ENCODE data around the gene NR6A1.

NR6A1 gene

GRCh38 chr9:124688238-124688904 lies 82.7 kb downstream of the NR6A1 start:
- no peak for TF ChIP-seq CTCF (IDR thresholded peaks at IDR 0.05; ENCODE audit: unreplicated experiment in 3 of 3)
- H3K9me3 Mint-ChIP-seq = no peaks in the 10 kb centered on the region
- no peak overlapping the region for H3K4me3 Mint-ChIP-seq
- peaks cover 9% of the 10 kb centered on the region for H3K4me1 Mint-ChIP-seq
- H3K27me3 Mint-ChIP-seq (ENCODE audit: low read depth) = no peaks in the 10 kb centered on the region
- peaks cover 53% of the 10 kb centered on the region for H3K36me3 Mint-ChIP-seq (ENCODE audit: low read depth)
- no peak overlapping the region for H3K27ac Mint-ChIP-seq

DNA sequence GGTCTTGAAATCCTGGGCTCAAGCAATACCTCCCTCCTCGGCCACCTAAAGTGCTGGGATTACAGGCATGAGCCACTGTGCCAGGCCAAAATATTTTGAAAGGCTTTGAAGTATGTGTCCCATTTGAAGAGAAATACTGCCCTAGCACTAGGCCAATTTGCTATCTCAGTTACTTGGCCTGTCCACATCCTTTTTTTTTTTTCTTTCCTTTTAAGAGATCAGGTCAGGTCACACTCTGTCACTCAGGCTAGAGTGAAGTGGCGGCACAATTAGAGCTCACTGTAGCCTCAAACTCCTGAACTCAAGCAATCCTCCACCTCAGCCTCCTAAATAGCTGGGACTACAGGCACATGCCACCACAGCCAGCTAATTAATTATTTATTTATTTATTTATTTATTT lies 84.2 kb downstream of the NR6A1 start:
- no peak for TF ChIP-seq CTCF (IDR thresholded peaks at IDR 0.05; ENCODE audit: unreplicated experiment in 3 of 3)
- peaks cover 59% of the 10 kb centered on the region for H3K36me3 Mint-ChIP-seq (ENCODE audit: low read depth)
- H3K4me3 Mint-ChIP-seq = no peak overlapping the region
- H3K27me3 Mint-ChIP-seq (ENCODE audit: low read depth) = no peaks in the 10 kb centered on the region
- no peaks in the 10 kb centered on the region for H3K9me3 Mint-ChIP-seq
- peaks cover 9% of the 10 kb centered on the region for H3K4me1 Mint-ChIP-seq
- H3K27ac Mint-ChIP-seq = no peak overlapping the region

GRCh38 chr9:124685217-124685616 lies 85.9 kb downstream of the NR6A1 start:
- Mint-ChIP-seq H3K27ac (no peak overlapping the region), H3K4me1 (peaks cover 9% of the 10 kb centered on the region), H3K9me3 (no peaks in the 10 kb centered on the region), H3K36me3 (ENCODE audit: low read depth) (peaks cover 62% of the 10 kb centered on the region), H3K27me3 (ENCODE audit: low read depth) (no peaks in the 10 kb centered on the region), H3K4me3 (no peak overlapping the region)
- no peak for TF ChIP-seq CTCF (IDR thresholded peaks at IDR 0.05; ENCODE audit: unreplicated experiment in 3 of 3)

GRCh38 chr9:124684169-124684568 lies 86.9 kb downstream of the NR6A1 start:
- peaks cover 55% of the 10 kb centered on the region for H3K36me3 Mint-ChIP-seq (ENCODE audit: low read depth)
- H3K27me3 Mint-ChIP-seq (ENCODE audit: low read depth) = no peaks in the 10 kb centered on the region
- no peak overlapping the region for H3K4me3 Mint-ChIP-seq

DNA sequence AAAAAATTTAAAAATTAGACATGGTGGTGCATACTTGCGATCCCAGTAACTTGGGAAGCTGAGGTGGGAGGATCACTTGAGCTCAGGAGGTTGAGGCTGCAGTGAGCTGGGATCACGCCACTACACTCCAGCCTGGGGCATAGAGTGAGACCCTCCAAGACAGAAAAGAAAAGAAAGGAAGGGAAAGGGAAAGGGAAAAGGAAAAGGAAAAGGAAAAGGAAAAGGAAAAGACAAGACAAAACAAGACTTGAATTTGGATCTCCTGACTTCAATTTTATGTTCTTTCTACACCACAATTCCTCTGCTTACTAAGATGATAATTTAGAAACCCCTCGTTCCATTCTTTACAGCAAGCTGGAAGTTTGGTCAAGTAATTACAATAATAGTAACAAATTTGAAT lies 88.1 kb downstream of the NR6A1 start:
- Mint-ChIP-seq H3K27me3 (ENCODE audit: low read depth) (no peaks in the 10 kb centered on the region), H3K36me3 (ENCODE audit: low read depth) (peaks cover 47% of the 10 kb centered on the region), H3K27ac (no peak overlapping the region), H3K4me1 (peaks cover 13% of the 10 kb centered on the region), H3K4me3 (no peak overlapping the region), H3K9me3 (no peaks in the 10 kb centered on the region)
- no peak for TF ChIP-seq CTCF (IDR thresholded peaks at IDR 0.05; ENCODE audit: unreplicated experiment in 3 of 3)

More at GRCh38 chr9:124684169-124684568, 86.9 kb downstream of the NR6A1 start:
- Mint-ChIP-seq H3K4me1 (peaks cover 9% of the 10 kb centered on the region), H3K27ac (no peak overlapping the region), H3K9me3 (no peaks in the 10 kb centered on the region)
- TF ChIP-seq CTCF (IDR thresholded peaks at IDR 0.05; ENCODE audit: unreplicated experiment in 3 of 3) = no peak

- Mint-ChIP-seq H3K27me3 (ENCODE audit: low read depth) (no peaks in the 10 kb centered on the region), H3K36me3 (ENCODE audit: low read depth) (peaks cover 45% of the 10 kb centered on the region), H3K9me3 (no peaks in the 10 kb centered on the region), H3K4me1 (peaks cover 29% of the 10 kb centered on the region), H3K27ac (no peak overlapping the region), H3K4me3 (no peak overlapping the region)
- no peak for TF ChIP-seq CTCF (IDR thresholded peaks at IDR 0.05; ENCODE audit: unreplicated experiment in 3 of 3)
Observed at GRCh38 chr9:124680714-124681390, 90.3 kb downstream of the NR6A1 start.

Measured in nephron (organoid).